Neuronal stem cell (in vitro differentiated cells): ENCODE data around the gene MFN2.

Experiments
- DNase-seq: peaks from one replicate; pipeline ENCODE4 v3.0.0-alpha.2; 2013; ENCODE audit warnings: low spot score
- H2AFZ ChIP-seq: one replicate; pipeline ENCODE4 v1.6.1; 2013; ENCODE audit warnings: mild to moderate bottlenecking, low read length, inconsistent platforms
- H2AK5ac ChIP-seq: 2 replicates; pipeline ENCODE4 v1.6.1; 2013; ENCODE audit warnings: low read depth, mild to moderate bottlenecking, inconsistent platforms, low read length, moderate library complexity, mixed read lengths
- H2BK120ac ChIP-seq: 2 replicates; pipeline ENCODE4 v1.6.1; 2013; ENCODE audit warnings: low read depth, mild to moderate bottlenecking, inconsistent platforms, low read length, moderate library complexity, mixed read lengths
- H2BK12ac ChIP-seq: one replicate; pipeline ENCODE4 v1.6.1; 2013; ENCODE audit warnings: low read length, inconsistent platforms
- H2BK15ac ChIP-seq: 2 replicates; pipeline ENCODE4 v1.6.1; 2013; ENCODE audit warnings: mild to moderate bottlenecking, low read length, inconsistent platforms, mixed read lengths
- H2BK5ac ChIP-seq: one replicate; pipeline ENCODE4 v1.6.1; 2013; ENCODE audit warnings: inconsistent platforms, mild to moderate bottlenecking, low read length, moderate library complexity
- H3K14ac ChIP-seq: one replicate; pipeline ENCODE4 v1.6.1; 2013; ENCODE audit warnings: low read length, inconsistent platforms
- H3K18ac ChIP-seq: 2 replicates; pipeline ENCODE4 v1.6.1; 2013; ENCODE audit warnings: low read length, inconsistent platforms
- H3K23ac ChIP-seq: 2 replicates; pipeline ENCODE4 v1.6.1; 2013; ENCODE audit warnings: low read depth, mild to moderate bottlenecking, mixed read lengths, low read length, inconsistent platforms; ENCODE audit not compliant: poor library complexity
- H3K27ac ChIP-seq: replicated peaks from 3 replicates; pipeline ENCODE4 v1.5.1; 2013; ENCODE audit warnings: low read length, inconsistent platforms
- H3K27me3 ChIP-seq, 3 experiments: 2 replicates each; pipeline ENCODE4 v1.6.1; 2013; ENCODE audit warnings: low read length in 3 of 3, mild to moderate bottlenecking in 2 of 3, inconsistent platforms in 1 of 3, low read depth in 1 of 3, mixed read lengths in 1 of 3, moderate library complexity in 1 of 3; ENCODE audit not compliant: control insufficient read depth in 3 of 3, insufficient read depth in 3 of 3
- H3K36me3 ChIP-seq, 2 donors: replicated peaks in 1 of 2; 2 replicates each; pipeline ENCODE4 v1.6.1; 2013; ENCODE audit warnings: low read length in 2 of 2; ENCODE audit not compliant: control insufficient read depth in 2 of 2, insufficient read depth in 2 of 2
- H3K4ac ChIP-seq: 2 replicates; pipeline ENCODE4 v1.6.1; 2013; ENCODE audit warnings: inconsistent platforms, mild to moderate bottlenecking, low read length, moderate library complexity
- H3K4me1 ChIP-seq, 2 donors: 1 replicate in 1 of 2; 2 replicates in 1 of 2; pipeline ENCODE4 v1.6.1; 2013; ENCODE audit warnings: low read length in 2 of 2, low read depth in 1 of 2; ENCODE audit not compliant: control insufficient read depth in 2 of 2, insufficient read depth in 1 of 2
- H3K4me2 ChIP-seq: one replicate; pipeline ENCODE4 v1.6.1; 2013; ENCODE audit warnings: mild to moderate bottlenecking, low read length, inconsistent platforms; ENCODE audit not compliant: insufficient read depth, poor library complexity, severe bottlenecking
- H3K4me3 ChIP-seq, 2 donors: 2 replicates each; pipeline ENCODE4 v1.5.1; 2013; ENCODE audit warnings: low read length in 2 of 2, mild to moderate bottlenecking in 2 of 2, inconsistent platforms in 1 of 2, moderate library complexity in 1 of 2
- H3K79me1 ChIP-seq: one replicate; pipeline ENCODE4 v1.6.1; 2013; ENCODE audit warnings: low read depth, mild to moderate bottlenecking, inconsistent platforms, low read length, moderate library complexity
- H3K9ac ChIP-seq: one replicate; pipeline ENCODE4 v1.6.1; 2013; ENCODE audit warnings: mild to moderate bottlenecking, low read depth, low read length, inconsistent platforms; ENCODE audit not compliant: poor library complexity
- H3K9me3 ChIP-seq, 2 donors: replicated peaks in 1 of 2; 2 replicates each; pipeline versions ENCODE3 to v1.6.1; 2013; ENCODE audit warnings: low read length in 2 of 2, mild to moderate bottlenecking in 2 of 2, inconsistent platforms in 1 of 2, low read depth in 1 of 2, mixed read lengths in 1 of 2, moderate library complexity in 1 of 2; ENCODE audit not compliant: control insufficient read depth in 2 of 2, insufficient read depth in 1 of 2
- H4K8ac ChIP-seq: one replicate; pipeline ENCODE4 v1.6.1; 2013; ENCODE audit warnings: low read depth, mild to moderate bottlenecking, inconsistent platforms, low read length, moderate library complexity
- H4K91ac ChIP-seq: one replicate; pipeline ENCODE4 v1.6.1; 2013; ENCODE audit warnings: low read length, low read depth, mild to moderate bottlenecking, inconsistent platforms; ENCODE audit not compliant: poor library complexity
- WGBS, 2 donors: extraction: QIAGEN DNeasy Blood & Tissue Kit; methylation state at CpG; one replicate each; pipeline ENCODE4 v1.1.7; 2013; ENCODE audit warnings: missing lambda C conversion rate in 2 of 2, mixed read lengths in 1 of 2; ENCODE audit not compliant: insufficient read length in 2 of 2, insufficient replicate concordance in 1 of 2; ENCODE audit errors: extremely low coverage in 2 of 2; 5-methylcytosine and 5-hydroxymethylcytosine counted together

MFN2 gene

GRCh38 chr1:12015499-12015898 is 35.3 kb downstream of the MFN2 start:
- Histone ChIP-seq H3K4me3 (no peak overlapping the region), H2AK5ac (no peak overlapping the region), H2AFZ (no peak overlapping the region), H3K4me2 (no peak overlapping the region), H3K23ac (no peak overlapping the region), H4K91ac (no peak overlapping the region), H3K27ac (no peak overlapping the region), H2BK5ac (no peak overlapping the region), H3K14ac (no peak overlapping the region), H4K8ac (no peak overlapping the region), H2BK120ac (no peak overlapping the region), H3K9ac (no peak overlapping the region), H2BK15ac (no peak overlapping the region), H3K36me3 (peaks cover 24 to 31% of the 10 kb centered on the region in 2 donors), H3K27me3 (no peaks in the 10 kb centered on the region), H3K9me3 (peaks cover 0 to 2% of the 10 kb centered on the region in 2 donors), H2BK12ac (no peak overlapping the region), H3K79me1 (no peaks in the 10 kb centered on the region), H3K18ac (no peak overlapping the region), H3K4me1 (peaks cover 2 to 3% of the 10 kb centered on the region in 2 donors), H3K4ac (no peak overlapping the region)
- WGBS, 2 donors, result 100% methylated on average over 1 of the region's 9 CpGs; no CpG with 5 or more reads in 1 of the 2 donors
- no peak for DNase-seq

GRCh38 chr1:12016182-12016581 is 35.9 kb downstream of the MFN2 start:
- no peak overlapping the region for H4K8ac ChIP-seq
- peaks cover 2% of the 10 kb centered on the region for H3K79me1 ChIP-seq
- no peak overlapping the region for H3K9ac ChIP-seq
- no peak overlapping the region for H3K4me3 ChIP-seq
- no peak overlapping the region for H3K18ac ChIP-seq
- no peaks in the 10 kb centered on the region for H3K9me3 ChIP-seq
- no peak overlapping the region for H2AK5ac ChIP-seq
- H2BK15ac ChIP-seq, result no peak overlapping the region
- peaks cover 2 to 3% of the 10 kb centered on the region in 2 donors for H3K4me1 ChIP-seq
- no peak overlapping the region for H4K91ac ChIP-seq
- no peak overlapping the region for H3K23ac ChIP-seq
- DNase-seq, result no peak
- H3K27me3 ChIP-seq, result no peaks in the 10 kb centered on the region
- H3K27ac ChIP-seq, result no peak overlapping the region
- H2AFZ ChIP-seq, result no peak overlapping the region
- H2BK5ac ChIP-seq, result no peak overlapping the region
- no CpG with 5 or more reads among the region's 3 CpGs for WGBS, 2 donors
- no peak overlapping the region for H2BK120ac ChIP-seq
- H3K4ac ChIP-seq, result no peak overlapping the region
- no peak overlapping the region for H2BK12ac ChIP-seq
- H3K36me3 ChIP-seq, result peaks cover 17 to 24% of the 10 kb centered on the region in 2 donors
- H3K14ac ChIP-seq, result no peak overlapping the region
- H3K4me2 ChIP-seq, result no peak overlapping the region

- no CpG with 5 or more reads among the region's 12 CpGs for WGBS, 2 donors
- peak overlapping the region; percentile 90 for H3K9ac ChIP-seq
- peak; percentile 14 for DNase-seq
- peak overlapping the region; percentile 17 for H3K4ac ChIP-seq
- H2BK12ac ChIP-seq, result no peak overlapping the region
- H2BK15ac ChIP-seq, result no peak overlapping the region
- H4K8ac ChIP-seq, result no peak overlapping the region
- H2AK5ac ChIP-seq, result no peak overlapping the region
- no peak overlapping the region for H2BK120ac ChIP-seq
- peaks cover 2 to 3% of the 10 kb centered on the region in 2 donors for H3K4me1 ChIP-seq
- no peaks in the 10 kb centered on the region for H3K27me3 ChIP-seq
- H2BK5ac ChIP-seq, result peak overlapping the region; percentile 97
- no peak overlapping the region for H4K91ac ChIP-seq
- H3K79me1 ChIP-seq, result peaks cover 12% of the 10 kb centered on the region
- H3K4me2 ChIP-seq, result peak overlapping the region; percentile 84
- peaks cover 21 to 32% of the 10 kb centered on the region in 2 donors for H3K36me3 ChIP-seq
- H3K14ac ChIP-seq, result peak overlapping the region; percentile 58
- H2AFZ ChIP-seq, result peak overlapping the region; percentile 91
- H3K4me3 ChIP-seq, result peak overlapping the region; percentile 86 to 87
- H3K27ac ChIP-seq, result peak overlapping the region; percentile 93
- H3K9me3 ChIP-seq, result peaks cover 0 to 3% of the 10 kb centered on the region in 2 donors
- peak overlapping the region; percentile 96 for H3K18ac ChIP-seq
- peak overlapping the region; percentile 98 for H3K23ac ChIP-seq
These were observed 39.7 kb downstream of the MFN2 start for GRCh38 chr1:12019858-12020509.

GRCh38 chr1:12021616-12022015 is 41.4 kb downstream of the MFN2 start:
- no peak overlapping the region for H3K9ac ChIP-seq
- H3K14ac ChIP-seq, result no peak overlapping the region
- peak overlapping the region; percentile 48 for H2BK5ac ChIP-seq
- H3K9me3 ChIP-seq, result peaks cover 0 to 3% of the 10 kb centered on the region in 2 donors
- H3K27me3 ChIP-seq, result no peaks in the 10 kb centered on the region
- no CpG with 5 or more reads among the region's 9 CpGs for WGBS, 2 donors
- peak overlapping the region; percentile 65 for H3K23ac ChIP-seq
- H2BK12ac ChIP-seq, result peak overlapping the region; percentile 5
- H3K4me3 ChIP-seq, result peak overlapping the region in 1 of 2 donors; percentile 8
- no peak overlapping the region for H2AK5ac ChIP-seq
- H2AFZ ChIP-seq, result no peak overlapping the region
- H3K79me1 ChIP-seq, result peaks cover 12% of the 10 kb centered on the region
- no peak for DNase-seq
- no peak overlapping the region for H4K91ac ChIP-seq
- H3K36me3 ChIP-seq, result peaks cover 32 to 48% of the 10 kb centered on the region in 2 donors
- no peak overlapping the region for H3K4me2 ChIP-seq
- no peak overlapping the region for H3K18ac ChIP-seq
- no peak overlapping the region for H2BK120ac ChIP-seq
- no peak overlapping the region for H2BK15ac ChIP-seq
- H3K4me1 ChIP-seq, result peaks cover 2 to 3% of the 10 kb centered on the region in 2 donors
- H3K4ac ChIP-seq, result no peak overlapping the region
- H4K8ac ChIP-seq, result no peak overlapping the region
- H3K27ac ChIP-seq, result no peak overlapping the region
